Neural cell (in vitro differentiated cells): ENCODE measurements around the gene PTPRN2. TPM values are rescaled to one million over a fixed set of nuclear protein-coding genes. Genes with fewer than 3 reads are reported as not detected.

Experiments used
- H2AFZ ChIP-seq: fragments of 200-600, 300-800 bp; sonication (generic), shearing (Covaris generic); 2 replicates; pipeline ENCODE4 v1.6.0; 2014; ENCODE audit warnings: low read depth, mild to moderate bottlenecking, antibody characterized with exemption, low read length, moderate library complexity
- H3F3A ChIP-seq: fragments of 200-600 bp; shearing (Covaris generic); 2 replicates; pipeline ENCODE4 v1.6.1; 2016; ENCODE audit warnings: mild to moderate bottlenecking, moderate library complexity, mixed read lengths, antibody characterized with exemption, low read length; ENCODE audit not compliant: insufficient read depth, poor library complexity, severe bottlenecking
- H3K27ac ChIP-seq: fragments of 200-600, 300-800 bp; sonication (generic), shearing (Covaris generic); 2 replicates; pipeline ENCODE4 v1.5.1; 2014; ENCODE audit warnings: mild to moderate bottlenecking, low read length, moderate library complexity
- H3K27me3 ChIP-seq: fragments of 300-800, 200-600 bp; sonication (generic), shearing (Covaris generic); 2 replicates; pipeline ENCODE4 v1.6.0; 2014; ENCODE audit warnings: mild to moderate bottlenecking, low read depth, low read length, moderate library complexity; ENCODE audit not compliant: insufficient read depth
- H3K36me3 ChIP-seq: fragments of 300-800, 200-600 bp; sonication (generic), shearing (Covaris generic); 2 replicates; pipeline ENCODE4 v1.5.1; 2014; ENCODE audit warnings: mild to moderate bottlenecking, antibody characterized with exemption, low read length, moderate library complexity; ENCODE audit not compliant: insufficient read depth
- H3K4me2 ChIP-seq: fragments of 300-800, 200-600 bp; sonication (generic), shearing (Covaris generic); 2 replicates; pipeline ENCODE4 v1.6.0; 2014; ENCODE audit warnings: mild to moderate bottlenecking, low read length
- H3K4me3 ChIP-seq: fragments of 300-800, 200-600 bp; sonication (generic), shearing (Covaris generic); 2 replicates; pipeline ENCODE4 v1.5.1; 2014; ENCODE audit warnings: mild to moderate bottlenecking, low read length, moderate library complexity
- H3K79me2 ChIP-seq: fragments of 200-600 bp; shearing (Covaris generic); replicated peaks from 2 replicates; pipeline ENCODE4 v1.6.0; 2014; ENCODE audit warnings: mild to moderate bottlenecking, low read length, moderate library complexity; ENCODE audit not compliant: insufficient read depth
- H3K9ac ChIP-seq: fragments of 300-800, 200-600 bp; sonication (generic), shearing (Covaris generic); 2 replicates; pipeline ENCODE4 v1.6.1; 2016; ENCODE audit warnings: mild to moderate bottlenecking, low read length, mixed read lengths
- H3K9me2 ChIP-seq: fragments of 200-600 bp; shearing (Covaris generic); 2 replicates; pipeline ENCODE4 v1.6.1; 2016; ENCODE audit warnings: mild to moderate bottlenecking, low read length, mixed read lengths; ENCODE audit not compliant: insufficient read depth
- H3K9me3 ChIP-seq: fragments of 200-600, 300-800 bp; sonication (generic), shearing (Covaris generic); 2 replicates; pipeline ENCODE4 v1.6.1; 2016; ENCODE audit warnings: mild to moderate bottlenecking, mixed run types, low read length, moderate library complexity, mixed read lengths
- H4K20me1 ChIP-seq: fragments of 200-600 bp; shearing (Covaris generic); 2 replicates; pipeline ENCODE4 v1.6.1; 2016; ENCODE audit warnings: mild to moderate bottlenecking, mixed run types; ENCODE audit not compliant: insufficient read depth
- EP300 ChIP-seq: fragments of 450-650 bp; conservative IDR thresholded peaks from 2 replicates; pipeline ENCODE4 v1.6.1; 2014; ENCODE audit warnings: antibody characterized with exemption, mild to moderate bottlenecking, moderate library complexity; ENCODE audit not compliant: poor library complexity, severe bottlenecking
- EZH2 ChIP-seq: fragments of 200-600, 300-800 bp; shearing (Covaris generic), sonication (generic); IDR thresholded peaks from 2 replicates; pipeline ENCODE4 v1.6.1; 2014; ENCODE audit warnings: antibody characterized with exemption, low read length, borderline replicate concordance, mild to moderate bottlenecking; ENCODE audit not compliant: insufficient read depth, poor library complexity, severe bottlenecking
- MXI1 ChIP-seq: fragments of 450-650 bp; conservative IDR thresholded peaks from 2 replicates; pipeline ENCODE4 v1.6.1; 2014; ENCODE audit warnings: antibody characterized with exemption, mild to moderate bottlenecking; ENCODE audit not compliant: poor library complexity, severe bottlenecking
- POLR2AphosphoS5 ChIP-seq: IDR thresholded peaks from 2 replicates; pipeline ENCODE4 v1.6.1; 2012
- RAD21 ChIP-seq: fragments of 450-650 bp; conservative IDR thresholded peaks from 2 replicates; pipeline ENCODE4 v1.6.1; 2014; ENCODE audit warnings: antibody characterized with exemption, mild to moderate bottlenecking, moderate library complexity
- REST ChIP-seq: IDR thresholded peaks from 2 replicates; pipeline ENCODE4 v1.6.1; 2012; ENCODE audit warnings: borderline replicate concordance
- SMC3 ChIP-seq: fragments of 450-650 bp; conservative IDR thresholded peaks from 2 replicates; pipeline ENCODE4 v1.6.1; 2014; ENCODE audit warnings: antibody characterized with exemption, mild to moderate bottlenecking, moderate library complexity; ENCODE audit not compliant: poor library complexity
- TAF1 ChIP-seq: IDR thresholded peaks from 2 replicates; pipeline ENCODE4 v1.6.1; 2012; ENCODE audit warnings: low read depth
- polyA plus RNA-seq: library from polyadenylated mRNA; depleted of rRNA; stranded (reverse); fragments of >200 nt; gene quantifications from 2 replicates; pipeline ENCODE4 v1.2.3, GENCODE V29; 2014
- TF ChIP-seq, protein P1 (sequence below): fragments of 450-650 bp; IDR thresholded peaks from 2 replicates; pipeline ENCODE4 v1.5.1; 2014; ENCODE audit warnings: antibody characterized with exemption, mild to moderate bottlenecking, moderate library complexity; ENCODE audit not compliant: poor library complexity, severe bottlenecking

PTPRN2 gene
- polyA plus RNA-seq, 1 donor from 2014 or later, result 31.0 TPM

- H4K20me1 ChIP-seq, result no peaks in the 10 kb centered on the region
- no peak for TF ChIP-seq EP300
- no peak for TF ChIP-seq EZH2
- TF ChIP-seq, protein P1, sequence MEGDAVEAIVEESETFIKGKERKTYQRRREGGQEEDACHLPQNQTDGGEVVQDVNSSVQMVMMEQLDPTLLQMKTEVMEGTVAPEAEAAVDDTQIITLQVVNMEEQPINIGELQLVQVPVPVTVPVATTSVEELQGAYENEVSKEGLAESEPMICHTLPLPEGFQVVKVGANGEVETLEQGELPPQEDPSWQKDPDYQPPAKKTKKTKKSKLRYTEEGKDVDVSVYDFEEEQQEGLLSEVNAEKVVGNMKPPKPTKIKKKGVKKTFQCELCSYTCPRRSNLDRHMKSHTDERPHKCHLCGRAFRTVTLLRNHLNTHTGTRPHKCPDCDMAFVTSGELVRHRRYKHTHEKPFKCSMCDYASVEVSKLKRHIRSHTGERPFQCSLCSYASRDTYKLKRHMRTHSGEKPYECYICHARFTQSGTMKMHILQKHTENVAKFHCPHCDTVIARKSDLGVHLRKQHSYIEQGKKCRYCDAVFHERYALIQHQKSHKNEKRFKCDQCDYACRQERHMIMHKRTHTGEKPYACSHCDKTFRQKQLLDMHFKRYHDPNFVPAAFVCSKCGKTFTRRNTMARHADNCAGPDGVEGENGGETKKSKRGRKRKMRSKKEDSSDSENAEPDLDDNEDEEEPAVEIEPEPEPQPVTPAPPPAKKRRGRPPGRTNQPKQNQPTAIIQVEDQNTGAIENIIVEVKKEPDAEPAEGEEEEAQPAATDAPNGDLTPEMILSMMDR, result no peak
- TF ChIP-seq MXI1, result no peak
- TF ChIP-seq SMC3, result no peak
- TF ChIP-seq REST, result no peak
- TF ChIP-seq RAD21, result no peak
- no peak for TF ChIP-seq TAF1
- TF ChIP-seq POLR2AphosphoS5, result no peak
- H3K9me2 ChIP-seq, result no peaks in the 10 kb centered on the region
- H3K79me2 ChIP-seq, result peaks cover 11% of the 10 kb centered on the region
- no peaks in the 10 kb centered on the region for H3F3A ChIP-seq
- no peak overlapping the region for H3K9ac ChIP-seq
- H3K4me2 ChIP-seq, result no peak overlapping the region
- H3K9me3 ChIP-seq, result no peaks in the 10 kb centered on the region
- H3K27me3 ChIP-seq, result no peaks in the 10 kb centered on the region
- H3K27ac ChIP-seq, result no peak overlapping the region
- H3K36me3 ChIP-seq, result peaks cover 13% of the 10 kb centered on the region
- no peak overlapping the region for H2AFZ ChIP-seq
- H3K4me3 ChIP-seq, result no peak overlapping the region
Measured at GRCh38 chr7:157559596-157560257, 1027.9 kb downstream of the PTPRN2 start.

- H3K4me2 ChIP-seq, result no peak overlapping the region
- H3K9me2 ChIP-seq, result no peaks in the 10 kb centered on the region
- no peak overlapping the region for H3K9ac ChIP-seq
- H3F3A ChIP-seq, result no peaks in the 10 kb centered on the region
- H4K20me1 ChIP-seq, result no peaks in the 10 kb centered on the region
- peaks cover 4% of the 10 kb centered on the region for H3K79me2 ChIP-seq
- H2AFZ ChIP-seq, result no peak overlapping the region
- H3K27ac ChIP-seq, result no peak overlapping the region
- no peak overlapping the region for H3K4me3 ChIP-seq
- peaks cover 9% of the 10 kb centered on the region for H3K36me3 ChIP-seq
- H3K27me3 ChIP-seq, result no peaks in the 10 kb centered on the region
- TF ChIP-seq EP300, result no peak
- no peak for TF ChIP-seq REST
- TF ChIP-seq, protein P1, result no peak
- no peak for TF ChIP-seq POLR2AphosphoS5
- TF ChIP-seq TAF1, result no peak
- TF ChIP-seq MXI1, result no peak
- TF ChIP-seq RAD21, result no peak
- no peak for TF ChIP-seq SMC3
- no peak for TF ChIP-seq EZH2
- no peaks in the 10 kb centered on the region for H3K9me3 ChIP-seq
Measured at GRCh38 chr7:157558875-157559595, 1028.6 kb downstream of the PTPRN2 start.
